ENCODE measurements around the gene MEIOSIN.
"Not testable (repeated sequence)": the region's sequence is repeated elsewhere in the genome, so short reads cannot be mapped to it uniquely, and the experiment has no call there.

Gene MEIOSIN

GRCh38 chr19:45728683-45729082 lies 4.6 kb upstream of the MEIOSIN start:
- DNase-seq, result not testable (repeated sequence)

GRCh38 chr19:45729800-45730290 lies 3.4 kb upstream of the MEIOSIN start:
- no peak for DNase-seq

- peak; percentile 99 for DNase-seq
Measured at GRCh38 chr19:45730368-45731288, 2.6 kb upstream of the MEIOSIN start, which contains the start of gene FBXO46. Gene FBXO46, minus strand, starts transcription at chr19:45730896. Its CDS starts 17,401 bp downstream, at chr19:45713495.

GRCh38 chr19:45739498-45740439 lies 6.5 kb downstream of the MEIOSIN start:
- no peak for DNase-seq

GRCh38 chr19:45742969-45743368 lies 9.7 kb downstream of the MEIOSIN start:
- no peak for DNase-seq

- no peak for DNase-seq
Measured at GRCh38 chr19:45745606-45746005, 12.4 kb downstream of the MEIOSIN start.

- DNase-seq, result no peak
Measured at GRCh38 chr19:45746866-45747265, 13.6 kb downstream of the MEIOSIN start.

GRCh38 chr19:45747513-45747912 lies 14.3 kb downstream of the MEIOSIN start:
- no peak for DNase-seq

GRCh38 chr19:45751483-45751882 lies 18.2 kb downstream of the MEIOSIN start:
- not testable (repeated sequence) for DNase-seq

GRCh38 chr19:45752639-45753038 lies 19.4 kb downstream of the MEIOSIN start:
- DNase-seq, result no peak

- DNase-seq, result no peak
Measured at GRCh38 chr19:45753548-45753947, 20.3 kb downstream of the MEIOSIN start.

- no peak for DNase-seq
Measured at GRCh38 chr19:45754323-45754722, 21.1 kb downstream of the MEIOSIN start.

GRCh38 chr19:45757695-45758094 lies 24.5 kb downstream of the MEIOSIN start:
- no peak for DNase-seq

- no peak for DNase-seq
Measured at GRCh38 chr19:45758921-45759320, 25.7 kb downstream of the MEIOSIN start.

GRCh38 chr19:45761714-45762113 lies 28.5 kb downstream of the MEIOSIN start:
- DNase-seq, result no peak

GRCh38 chr19:45762870-45763631 lies 29.8 kb downstream of the MEIOSIN start:
- no peak for DNase-seq

GRCh38 chr19:45763691-45764294 lies 30.6 kb downstream of the MEIOSIN start:
- DNase-seq, result no peak

- no peak for DNase-seq
Measured at GRCh38 chr19:45764475-45764874, 31.2 kb downstream of the MEIOSIN start.

GRCh38 chr19:45764945-45765701 lies 31.9 kb downstream of the MEIOSIN start:
- DNase-seq, result no peak

- no peak for DNase-seq
Measured at GRCh38 chr19:45765702-45766295, 32.6 kb downstream of the MEIOSIN start.
